Measurements from ENCODE around the gene MYO5C. TPM values are rescaled to one million over a fixed set of nuclear protein-coding genes. Genes with fewer than 3 reads are reported as not detected.
A peak's percentile ranks its signal among the peaks of the same experiment; 100 is the strongest.
"Not testable (repeated sequence)": the region's sequence is repeated elsewhere in the genome, so short reads cannot be mapped to it uniquely, and the experiment has no call there.

MYO5C gene
- total RNA-seq, 3 donors from 2014 or later: 0.40 to 0.61 (median 0.46) TPM

DNA sequence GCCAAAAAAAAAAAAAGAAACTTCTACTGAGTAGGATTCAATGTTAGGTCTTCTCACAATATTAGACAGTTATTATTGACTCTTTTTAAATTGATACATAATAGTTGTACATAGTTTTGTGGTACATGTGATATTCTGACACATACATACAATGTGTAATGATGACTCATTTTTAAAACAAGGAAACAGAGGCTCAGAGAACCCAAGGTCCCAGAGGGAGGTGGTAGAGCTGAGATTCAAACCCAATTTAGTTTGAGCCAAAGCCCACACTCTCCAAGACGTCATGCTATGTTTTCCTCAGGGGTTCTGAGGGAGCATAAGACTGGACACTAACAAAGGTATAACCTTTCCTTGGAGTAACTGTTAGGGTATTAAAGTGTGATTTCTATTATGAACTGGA lies 40.6 kb downstream of the MYO5C start:
- Mint-ChIP-seq H3K4me3 (no peak overlapping the region), H3K27me3 (ENCODE audit: low read depth) (no peaks in the 10 kb centered on the region), H3K9me3 (no peaks in the 10 kb centered on the region), H3K36me3 (ENCODE audit: insufficient read depth) (no peaks in the 10 kb centered on the region), H3K4me1 (ENCODE audit: low read depth) (peaks cover 19% of the 10 kb centered on the region)
- no peak for DNase-seq
- peak in 1 of 2 donors; percentile 29 for ATAC-seq

DNA sequence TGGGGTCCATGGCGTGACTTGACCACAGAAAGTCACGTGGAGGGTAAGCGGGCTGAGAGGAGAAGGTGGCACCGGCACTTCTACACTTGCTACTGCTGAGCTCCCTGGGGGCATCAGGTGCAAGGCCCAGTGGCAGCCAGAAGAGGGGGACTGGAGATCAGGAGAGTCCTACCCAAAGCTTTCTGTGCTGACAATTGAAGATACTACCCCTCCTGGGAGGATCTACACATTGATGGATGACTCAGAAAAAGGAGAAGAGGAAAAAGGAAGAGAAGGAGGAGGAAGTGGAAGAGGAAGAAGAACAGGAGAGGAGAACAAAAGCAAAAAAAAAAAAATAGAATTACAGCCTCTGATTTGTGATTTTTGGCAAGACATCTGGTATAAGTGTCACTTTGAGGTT lies 41.2 kb downstream of the MYO5C start:
- no peak for ATAC-seq
- Mint-ChIP-seq H3K4me1 (ENCODE audit: low read depth) (peaks cover 19% of the 10 kb centered on the region), H3K9me3 (no peaks in the 10 kb centered on the region), H3K36me3 (ENCODE audit: insufficient read depth) (no peaks in the 10 kb centered on the region), H3K27me3 (ENCODE audit: low read depth) (no peaks in the 10 kb centered on the region), H3K4me3 (no peak overlapping the region)
- no peak for DNase-seq

DNA sequence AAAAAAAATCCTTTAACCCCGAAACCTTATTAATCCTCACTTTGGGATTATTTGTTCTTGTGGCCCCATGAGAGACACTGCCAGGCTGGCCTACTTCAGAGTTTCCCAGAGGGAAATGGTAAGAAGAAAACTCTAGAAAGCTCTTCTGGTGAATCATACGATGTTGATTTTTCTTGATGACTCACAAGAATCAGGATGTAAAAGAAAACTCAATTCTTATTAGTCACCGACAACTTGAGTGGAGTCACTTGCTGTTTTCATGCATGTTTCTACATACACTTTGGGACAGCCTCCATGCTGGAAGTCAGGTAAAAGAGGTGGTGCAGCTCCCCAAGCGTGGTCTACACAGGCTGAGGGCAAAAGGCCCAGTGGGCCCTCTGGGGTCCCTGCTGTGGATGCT lies 42.8 kb downstream of the MYO5C start:
- DNase-seq: no peak

DNA sequence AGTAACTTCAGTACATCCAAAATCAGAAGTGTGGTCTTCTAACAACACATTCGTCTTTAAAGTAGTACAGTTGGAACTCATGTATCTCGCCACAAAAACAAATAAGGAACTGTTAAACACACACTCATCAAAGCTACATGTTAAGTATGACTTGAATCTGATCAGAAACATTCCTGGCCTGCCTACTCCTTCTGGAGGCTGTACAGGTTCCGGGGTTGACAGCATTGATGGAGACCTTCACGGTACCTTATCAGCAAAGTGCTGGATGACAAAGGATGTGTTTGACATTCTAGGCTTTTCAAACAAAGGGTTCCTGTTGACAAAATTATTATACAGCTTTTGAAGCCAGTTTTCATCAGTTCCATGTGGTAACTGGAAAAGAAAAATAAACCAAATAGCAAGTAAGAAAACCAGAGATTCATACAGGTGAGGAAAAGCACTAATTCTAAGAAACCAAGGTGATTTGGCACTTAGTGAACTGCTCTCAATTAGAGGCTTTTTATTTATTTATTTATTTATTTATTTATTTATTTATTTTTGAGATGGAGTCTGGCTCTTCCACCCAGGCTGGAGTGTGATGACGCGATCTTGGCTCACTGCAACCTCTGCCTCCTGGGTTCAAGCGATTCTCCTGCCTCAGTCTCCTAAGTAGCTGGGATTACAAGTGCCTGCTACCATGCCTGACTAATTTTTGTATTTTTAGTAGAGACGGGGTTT lies 44.3 kb downstream of the MYO5C start:
- DNase-seq (no peak), ATAC-seq (no peak)
- Mint-ChIP-seq H3K9me3 (no peaks in the 10 kb centered on the region), H3K36me3 (ENCODE audit: insufficient read depth) (no peaks in the 10 kb centered on the region), H3K4me1 (ENCODE audit: low read depth) (peaks cover 11% of the 10 kb centered on the region), H3K27me3 (ENCODE audit: low read depth) (no peaks in the 10 kb centered on the region), H3K4me3 (no peak overlapping the region)

More for the DNA sequence above, 42.8 kb downstream of the MYO5C start:
- no peak overlapping the region for H3K4me3 Mint-ChIP-seq
- ATAC-seq: peak; percentile 74 to 81
- H3K9me3 Mint-ChIP-seq: no peaks in the 10 kb centered on the region
- peaks cover 19% of the 10 kb centered on the region for H3K4me1 Mint-ChIP-seq (ENCODE audit: low read depth)
- no peaks in the 10 kb centered on the region for H3K27me3 Mint-ChIP-seq (ENCODE audit: low read depth)
- H3K36me3 Mint-ChIP-seq (ENCODE audit: insufficient read depth): no peaks in the 10 kb centered on the region

DNA sequence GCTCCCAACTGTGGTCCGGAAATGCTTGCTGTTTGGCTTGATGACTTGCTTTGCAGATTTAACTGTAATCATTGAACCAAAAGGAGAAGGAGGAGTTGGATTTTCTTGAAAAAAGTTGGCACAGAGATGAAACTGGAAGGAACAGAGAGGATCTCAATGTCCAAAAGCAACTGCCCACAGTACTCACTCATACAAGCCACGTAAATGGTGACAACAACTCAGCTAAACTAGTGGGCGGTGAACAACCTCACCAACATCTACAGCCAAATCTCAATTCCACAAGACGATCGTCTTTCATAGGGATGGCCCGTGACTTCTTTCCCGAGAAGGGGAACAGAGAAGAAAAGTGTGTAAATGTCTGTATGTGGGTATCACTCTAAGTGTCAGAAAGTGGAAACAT lies 48.1 kb downstream of the MYO5C start:
- no peak overlapping the region for H3K4me3 Mint-ChIP-seq
- H3K9me3 Mint-ChIP-seq: no peaks in the 10 kb centered on the region
- H3K36me3 Mint-ChIP-seq (ENCODE audit: insufficient read depth): no peaks in the 10 kb centered on the region
- ATAC-seq (no peak), DNase-seq (no peak)
- H3K4me1 Mint-ChIP-seq (ENCODE audit: low read depth): no peaks in the 10 kb centered on the region
- H3K27me3 Mint-ChIP-seq (ENCODE audit: low read depth): no peaks in the 10 kb centered on the region

DNA sequence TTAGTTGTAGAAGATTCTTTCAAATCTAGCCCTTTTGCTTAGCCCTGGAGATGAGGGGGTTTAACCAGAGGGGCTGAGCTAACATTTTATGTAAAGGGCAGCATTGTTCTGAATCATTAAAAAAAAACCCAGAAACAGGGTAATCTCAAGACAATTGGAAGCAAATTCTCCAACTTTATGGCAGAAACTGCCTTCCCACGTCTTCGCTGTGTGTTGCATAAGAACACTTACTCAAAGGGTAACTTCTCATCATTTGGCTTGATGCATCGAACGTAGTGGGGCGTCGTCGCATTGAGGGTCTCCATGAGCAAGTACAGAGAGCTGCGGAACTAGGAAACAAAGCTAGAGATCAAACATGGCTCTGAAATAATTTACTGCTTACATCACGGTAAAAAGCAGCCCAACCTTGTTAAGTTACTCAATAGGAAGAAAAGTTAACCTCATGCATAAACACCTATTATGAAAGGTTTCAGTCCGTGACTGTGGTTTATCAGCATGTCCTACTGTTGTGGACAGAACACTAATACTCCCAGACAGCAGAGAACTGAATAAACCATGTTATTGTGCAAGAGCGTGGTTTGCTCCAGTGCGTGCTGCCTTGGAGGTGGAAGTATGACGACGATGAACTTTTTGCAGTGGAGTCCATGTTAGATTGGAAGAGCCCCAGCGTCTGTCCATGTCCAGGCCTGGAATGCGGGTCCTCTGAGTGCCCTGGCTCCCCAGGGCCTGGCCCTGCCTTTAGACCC lies 48.7 kb downstream of the MYO5C start:
- no peak overlapping the region for H3K4me3 Mint-ChIP-seq
- H3K9me3 Mint-ChIP-seq: no peaks in the 10 kb centered on the region

DNA sequence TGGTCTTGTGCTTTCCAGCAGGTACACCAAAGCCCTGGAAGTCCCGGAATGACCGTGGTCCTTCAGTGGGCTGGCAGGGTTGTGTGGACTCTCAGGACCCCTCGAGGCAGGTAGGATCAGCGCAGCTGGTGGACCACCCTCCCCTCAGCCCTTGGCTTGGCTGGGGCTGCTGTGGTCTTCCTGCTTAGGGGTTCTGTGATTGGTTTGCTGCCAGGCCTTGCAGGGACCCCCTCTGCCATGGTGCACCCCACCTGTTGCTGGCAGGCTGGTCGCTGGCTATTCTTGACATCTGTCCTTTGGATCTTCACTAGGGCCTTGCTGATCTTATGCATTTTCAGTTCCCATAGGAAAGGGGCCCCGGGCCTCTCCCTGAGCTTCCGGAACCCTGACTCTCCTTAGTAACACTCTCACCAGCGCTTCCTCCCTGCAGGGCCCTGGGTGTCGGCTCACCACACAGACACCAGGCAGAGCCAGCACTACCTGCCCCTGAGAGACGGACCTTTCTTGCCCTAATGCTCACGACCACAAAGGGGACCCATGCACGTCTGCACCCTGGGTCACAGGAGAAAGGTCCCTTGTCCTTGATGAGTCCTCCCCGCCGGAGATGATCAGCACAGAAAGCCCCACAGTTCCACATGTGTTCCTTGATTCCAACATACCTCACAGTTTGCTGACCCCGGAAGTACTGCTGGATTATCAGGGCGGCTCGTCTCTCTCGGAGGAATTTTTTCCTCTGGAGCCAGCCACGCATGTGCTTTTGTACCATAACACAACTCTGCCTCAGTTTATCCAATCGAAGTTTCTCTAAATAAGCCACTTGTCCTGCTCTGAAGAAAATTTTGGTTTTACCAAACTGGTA lies 51.7 kb downstream of the MYO5C start:
- no peak for DNase-seq
- Mint-ChIP-seq H3K27me3 (ENCODE audit: low read depth) (no peaks in the 10 kb centered on the region), H3K9me3 (no peaks in the 10 kb centered on the region), H3K4me1 (ENCODE audit: low read depth) (peaks cover 9% of the 10 kb centered on the region), H3K36me3 (ENCODE audit: insufficient read depth) (no peaks in the 10 kb centered on the region), H3K4me3 (no peak overlapping the region)
- ATAC-seq: no peak

More for the DNA sequence above, 48.7 kb downstream of the MYO5C start:
- Mint-ChIP-seq H3K27me3 (ENCODE audit: low read depth) (no peaks in the 10 kb centered on the region), H3K36me3 (ENCODE audit: insufficient read depth) (no peaks in the 10 kb centered on the region), H3K4me1 (ENCODE audit: low read depth) (peaks cover 2% of the 10 kb centered on the region)
- ATAC-seq: no peak
- no peak for DNase-seq

DNA sequence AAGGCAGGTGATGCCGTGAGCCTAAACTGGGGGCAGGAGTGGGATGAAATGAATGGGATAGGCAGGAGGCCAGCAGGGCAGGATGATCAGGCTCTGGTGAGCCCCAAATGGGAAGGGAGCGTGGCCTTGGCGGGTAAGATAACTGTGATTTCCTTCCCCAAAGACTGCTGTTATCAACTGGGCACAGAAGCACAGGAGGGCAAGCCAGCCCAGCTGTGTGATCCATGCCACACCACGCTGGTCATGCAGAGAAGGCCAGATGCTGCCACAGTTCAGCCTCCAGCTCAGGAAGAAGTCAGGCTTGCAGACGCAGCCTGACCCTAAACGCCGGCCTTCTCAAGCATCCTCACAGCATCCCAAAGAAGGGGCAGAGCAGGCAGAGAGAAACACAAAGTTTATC lies 52.3 kb downstream of the MYO5C start:
- ATAC-seq: no peak
- no peaks in the 10 kb centered on the region for H3K27me3 Mint-ChIP-seq (ENCODE audit: low read depth)
- H3K4me1 Mint-ChIP-seq (ENCODE audit: low read depth): peaks cover 9% of the 10 kb centered on the region

DNA sequence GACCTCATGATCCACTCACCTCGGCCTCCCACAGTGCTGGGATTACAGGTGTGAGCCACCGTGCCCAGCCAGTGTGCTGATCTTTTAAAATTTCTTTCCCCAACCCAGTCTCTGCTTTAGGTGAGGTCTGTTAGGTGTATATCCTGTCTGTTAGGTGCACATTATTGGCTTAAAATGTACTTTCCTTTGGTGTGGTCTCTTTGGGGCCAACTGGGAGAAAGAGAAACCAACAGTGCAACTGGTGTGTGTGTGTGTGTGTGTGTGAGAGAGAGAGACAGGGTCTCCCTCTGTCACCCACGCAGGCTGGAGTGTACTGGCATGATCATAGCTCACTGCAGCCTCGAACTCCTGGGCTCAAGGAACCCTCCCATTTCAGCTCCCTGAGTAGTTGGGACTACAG lies 54.1 kb downstream of the MYO5C start:
- ATAC-seq: peak in 1 of 2 donors; percentile 37
- Mint-ChIP-seq H3K27me3 (ENCODE audit: low read depth) (no peaks in the 10 kb centered on the region), H3K9me3 (no peaks in the 10 kb centered on the region), H3K36me3 (ENCODE audit: insufficient read depth) (no peaks in the 10 kb centered on the region), H3K4me1 (ENCODE audit: low read depth) (peaks cover 10% of the 10 kb centered on the region), H3K4me3 (no peak overlapping the region)
- DNase-seq: no peak

More for the DNA sequence above, 52.3 kb downstream of the MYO5C start:
- Mint-ChIP-seq H3K9me3 (no peaks in the 10 kb centered on the region), H3K36me3 (ENCODE audit: insufficient read depth) (no peaks in the 10 kb centered on the region), H3K4me3 (no peak overlapping the region)
- no peak for DNase-seq

DNA sequence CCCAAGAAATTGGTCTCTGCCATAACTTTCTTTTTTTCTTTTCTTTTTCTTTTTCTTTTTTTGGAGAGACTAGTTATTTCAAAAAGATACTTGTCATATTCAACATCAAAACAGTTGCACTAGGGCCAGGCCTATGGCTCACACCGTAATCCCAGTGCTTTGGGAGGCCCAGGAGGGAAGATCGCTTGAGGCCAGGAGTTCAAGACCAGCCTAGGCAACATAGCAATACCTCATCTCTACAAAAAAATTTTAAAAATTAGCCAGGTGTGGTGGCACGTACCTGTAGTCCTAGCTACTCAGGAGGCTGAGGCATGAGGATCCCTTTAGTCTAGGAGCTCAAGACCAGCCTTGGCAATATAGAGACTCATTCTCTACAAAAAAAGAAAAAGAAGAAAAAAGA lies 55.4 kb downstream of the MYO5C start:
- no peak for DNase-seq
- no peak overlapping the region for H3K4me3 Mint-ChIP-seq
- ATAC-seq: no peak
- H3K36me3 Mint-ChIP-seq (ENCODE audit: insufficient read depth): no peaks in the 10 kb centered on the region
- H3K27me3 Mint-ChIP-seq (ENCODE audit: low read depth): no peaks in the 10 kb centered on the region
- no peaks in the 10 kb centered on the region for H3K9me3 Mint-ChIP-seq
- peaks cover 16% of the 10 kb centered on the region for H3K4me1 Mint-ChIP-seq (ENCODE audit: low read depth)

DNA sequence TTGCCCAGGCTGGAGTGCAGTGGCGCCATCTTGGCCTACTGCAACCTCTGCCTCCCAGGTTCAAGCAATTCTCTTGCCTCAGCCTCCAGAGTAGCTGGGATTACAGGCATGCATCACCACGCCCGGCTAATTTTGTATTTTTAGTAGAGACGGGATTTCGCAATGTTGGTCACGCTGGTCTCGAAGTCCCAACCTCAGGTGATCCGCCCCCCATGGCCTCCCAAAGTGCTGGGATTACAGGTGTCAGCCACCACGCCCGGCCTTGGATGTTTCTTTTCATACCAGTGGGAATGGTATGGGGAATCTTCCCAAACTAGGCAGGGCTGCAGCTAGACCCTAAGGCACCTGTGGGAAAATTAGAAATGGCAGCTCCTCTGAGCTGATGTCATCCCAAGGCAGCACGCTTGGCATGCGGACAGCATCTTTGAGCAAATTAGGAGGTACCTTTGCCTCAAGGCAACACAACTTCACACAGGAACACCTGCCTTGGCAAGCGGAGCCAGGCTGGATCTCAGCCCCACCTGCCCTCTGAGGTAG lies 56.5 kb downstream of the MYO5C start:
- H3K36me3 Mint-ChIP-seq (ENCODE audit: insufficient read depth); H3K27me3 Mint-ChIP-seq (ENCODE audit: low read depth); DNase-seq; ATAC-seq; H3K4me3 Mint-ChIP-seq; H3K9me3 Mint-ChIP-seq: not testable (repeated sequence)
- peaks cover 28% of the 10 kb centered on the region for H3K4me1 Mint-ChIP-seq (ENCODE audit: low read depth)

DNA sequence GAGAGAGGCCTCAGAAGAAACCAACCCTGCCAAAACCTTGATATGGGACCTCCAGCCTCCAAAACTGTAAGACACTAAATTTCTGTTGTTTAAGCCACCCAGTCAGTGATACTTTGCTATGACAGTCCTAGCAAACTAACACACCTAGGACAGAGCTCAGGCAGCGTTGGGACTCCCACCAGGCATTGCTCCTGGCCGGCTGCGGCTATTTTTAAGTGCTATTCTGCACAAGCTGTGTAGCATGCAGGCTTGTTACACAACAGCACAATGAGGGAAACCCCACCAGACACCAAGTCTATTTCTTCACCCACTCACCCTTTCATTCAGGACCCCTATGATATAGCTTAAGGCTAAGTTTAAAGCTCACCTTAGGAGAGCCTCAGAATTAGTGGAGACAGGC lies 57.5 kb downstream of the MYO5C start:
- DNase-seq (no peak), ATAC-seq (no peak)
- Mint-ChIP-seq H3K36me3 (ENCODE audit: insufficient read depth) (no peaks in the 10 kb centered on the region), H3K27me3 (ENCODE audit: low read depth) (no peaks in the 10 kb centered on the region), H3K4me3 (no peak overlapping the region), H3K4me1 (ENCODE audit: low read depth) (peaks cover 36% of the 10 kb centered on the region), H3K9me3 (no peaks in the 10 kb centered on the region)

DNA sequence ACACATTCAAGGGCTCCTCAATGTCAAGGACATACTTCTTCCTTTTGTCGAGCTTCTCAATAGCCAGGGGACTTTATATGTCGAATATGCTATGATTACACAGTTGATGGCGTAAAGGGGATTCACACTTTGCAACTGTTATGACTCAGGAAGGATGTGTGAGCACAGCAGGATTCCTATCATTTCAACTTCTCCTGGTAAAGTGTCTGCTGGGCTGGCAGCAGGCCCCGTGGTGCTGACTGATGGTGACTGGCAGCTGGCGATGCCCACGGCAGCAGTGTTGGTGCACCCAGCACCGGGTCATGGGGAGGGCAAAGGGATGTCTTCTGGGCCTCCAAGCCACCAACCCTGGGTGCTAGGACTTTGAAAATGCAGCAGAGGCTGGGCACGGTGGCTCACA lies 59.6 kb downstream of the MYO5C start:
- H3K36me3 Mint-ChIP-seq (ENCODE audit: insufficient read depth): no peaks in the 10 kb centered on the region
- peak in 1 of 2 donors; percentile 46 for ATAC-seq
- peaks cover 39% of the 10 kb centered on the region for H3K4me1 Mint-ChIP-seq (ENCODE audit: low read depth)
- DNase-seq: no peak
- H3K4me3 Mint-ChIP-seq: no peak overlapping the region
- no peaks in the 10 kb centered on the region for H3K27me3 Mint-ChIP-seq (ENCODE audit: low read depth)
- no peaks in the 10 kb centered on the region for H3K9me3 Mint-ChIP-seq

Data from activated T-cell treated with anti-CD3 and anti-CD28 coated beads, Interleukin-2, amount 50 U/mL, for 4 hours (primary cell).